ENCODE results near the gene VAMP1.
"Not testable (repeated sequence)": the region's sequence is repeated elsewhere in the genome, so short reads cannot be mapped to it uniquely, and the experiment has no call there.

The VAMP1 gene

DNA sequence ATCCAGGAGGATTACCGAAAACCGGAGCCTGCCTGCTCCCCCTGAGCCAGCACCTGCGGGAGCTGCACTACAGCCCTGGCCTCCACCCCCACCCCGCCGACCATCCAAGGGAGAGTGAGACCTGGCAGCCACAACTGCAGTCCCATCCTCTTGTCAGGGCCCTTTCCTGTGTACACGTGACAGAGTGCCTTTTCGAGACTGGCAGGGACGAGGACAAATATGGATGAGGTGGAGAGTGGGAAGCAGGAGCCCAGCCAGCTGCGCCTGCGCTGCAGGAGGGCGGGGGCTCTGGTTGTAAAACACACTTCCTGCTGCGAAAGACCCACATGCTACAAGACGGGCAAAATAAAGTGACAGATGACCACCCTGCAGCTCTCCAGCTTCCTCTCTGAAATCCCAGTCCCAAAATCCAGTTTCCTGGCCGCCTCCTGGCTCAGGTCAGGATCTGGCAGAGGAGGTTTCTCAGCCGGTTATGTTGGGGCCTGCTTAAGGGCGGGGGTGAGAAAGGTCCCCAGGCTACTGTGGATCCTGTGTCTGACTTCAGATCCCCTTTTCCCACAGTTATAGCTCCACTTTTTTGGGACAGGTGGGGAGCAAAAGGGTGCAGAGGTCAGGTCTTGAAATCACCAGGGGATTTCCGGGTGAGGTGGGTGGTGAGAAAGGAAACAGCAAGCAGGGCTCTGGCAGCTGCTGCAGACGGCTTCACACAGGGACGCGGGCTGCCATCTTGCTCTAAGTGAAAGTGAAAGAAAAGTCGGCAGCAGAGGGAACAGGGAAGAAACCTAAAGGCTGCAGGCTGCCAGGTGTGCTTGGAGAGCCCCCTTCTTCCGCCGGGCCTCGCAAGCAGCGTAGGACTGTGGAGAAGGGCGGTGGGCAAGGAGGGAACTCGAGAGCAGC lies 18.9 kb downstream of the VAMP1 start, which contains the start of gene TAPBPL:
TAPBPL (plus strand) TSS at position 695 of the 897 bp plus-strand sequence. CDS start 207 bp downstream, outside the sequence.
- DNase-seq: peak; percentile 92

DNA sequence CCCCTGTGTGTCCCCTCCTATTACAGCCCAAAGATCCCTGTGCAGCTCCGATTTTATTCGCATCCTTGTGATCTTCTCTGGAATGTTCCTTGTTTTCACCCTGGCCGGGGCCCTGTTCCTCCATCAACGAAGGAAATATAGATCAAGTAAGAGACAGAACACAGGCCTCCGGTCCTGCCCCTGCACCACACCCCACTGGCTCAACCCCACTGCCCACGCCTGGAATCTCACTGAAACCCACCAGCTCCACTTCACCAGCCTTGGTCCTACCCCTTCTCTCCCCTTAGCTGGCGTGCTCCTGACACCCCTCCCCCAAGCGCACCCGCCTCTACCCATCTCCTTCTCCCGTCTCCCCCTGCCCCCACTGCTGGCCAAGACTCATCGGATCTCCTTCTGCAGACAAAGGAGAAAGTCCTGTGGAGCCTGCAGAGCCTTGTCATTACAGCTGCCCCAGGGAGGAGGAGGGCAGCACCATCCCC lies 19.6 kb downstream of the VAMP1 start:
- DNase-seq: no peak

DNA sequence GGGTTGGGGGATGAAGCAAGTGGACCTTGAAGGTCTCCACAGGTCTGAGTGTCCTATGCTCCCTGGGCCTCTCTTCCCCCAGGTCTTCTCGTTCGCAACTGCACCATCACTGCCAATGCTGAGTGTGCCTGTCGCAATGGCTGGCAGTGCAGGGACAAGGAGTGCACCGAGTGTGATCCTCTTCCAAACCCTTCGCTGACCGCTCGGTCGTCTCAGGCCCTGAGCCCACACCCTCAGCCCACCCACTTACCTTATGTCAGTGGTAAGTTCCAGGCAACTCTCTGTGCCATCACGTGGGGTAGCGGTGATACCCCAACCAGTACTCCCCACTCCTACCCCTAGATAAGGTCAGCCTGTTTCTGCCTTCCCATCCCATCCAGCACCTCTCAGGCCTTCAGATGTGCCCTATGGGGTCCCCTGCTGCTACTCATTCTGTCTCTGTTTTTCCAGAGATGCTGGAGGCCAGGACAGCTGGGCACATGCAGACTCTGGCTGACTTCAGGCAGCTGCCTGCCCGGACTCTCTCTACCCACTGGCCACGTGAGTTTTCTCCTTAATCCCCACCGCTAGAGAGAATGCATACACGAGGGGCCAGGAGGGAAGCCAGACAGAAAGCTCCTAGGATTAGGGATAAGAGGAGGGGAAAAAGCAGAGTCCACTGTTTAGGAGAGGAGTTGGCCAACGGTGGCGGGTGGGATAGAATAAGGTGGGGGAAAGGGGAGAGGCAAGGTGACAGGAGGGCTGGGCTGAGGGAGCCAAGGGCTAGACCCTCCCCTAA lies 20.2 kb downstream of the VAMP1 start:
- no peak for DNase-seq

DNA sequence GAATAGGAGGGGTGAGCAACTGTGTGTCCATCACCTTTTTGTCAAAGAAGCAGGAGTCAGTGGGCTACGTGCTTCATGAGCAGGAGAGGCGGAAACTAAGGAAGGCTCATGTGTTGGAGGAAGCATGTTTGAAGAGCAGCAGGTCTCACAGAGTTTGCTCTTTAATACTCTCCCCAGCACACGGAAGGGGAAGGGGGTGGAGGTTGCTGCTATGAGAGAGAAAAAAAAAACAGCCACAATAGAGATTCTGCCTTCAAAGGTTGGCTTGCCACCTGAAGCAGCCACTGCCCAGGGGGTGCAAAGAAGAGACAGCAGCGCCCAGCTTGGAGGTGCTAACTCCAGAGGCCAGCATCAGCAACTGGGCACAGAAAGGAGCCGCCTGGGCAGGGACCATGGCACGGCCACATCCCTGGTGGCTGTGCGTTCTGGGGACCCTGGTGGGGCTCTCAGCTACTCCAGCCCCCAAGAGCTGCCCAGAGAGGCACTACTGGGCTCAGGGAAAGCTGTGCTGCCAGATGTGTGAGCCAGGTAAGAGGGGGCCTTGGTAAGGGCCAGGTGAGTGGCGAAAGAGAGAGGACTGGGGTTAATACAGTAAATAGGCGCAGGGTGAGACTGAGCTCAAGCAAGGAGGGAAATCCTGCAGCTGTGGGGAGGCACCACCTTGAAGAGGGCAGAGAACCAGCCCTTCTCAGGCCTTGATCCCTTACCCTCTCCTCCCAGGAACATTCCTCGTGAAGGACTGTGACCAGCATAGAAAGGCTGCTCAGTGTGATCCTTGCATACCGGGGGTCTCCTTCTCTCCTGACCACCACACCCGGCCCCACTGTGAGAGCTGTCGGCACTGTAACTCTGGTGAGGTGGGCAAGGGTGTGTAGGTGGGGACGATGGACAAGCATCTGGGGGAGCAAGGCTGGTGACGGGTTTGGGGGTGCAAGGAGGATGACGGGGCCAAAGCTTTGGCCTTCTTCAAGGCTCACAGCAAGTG lies 25.5 kb downstream of the VAMP1 start, which contains the start of gene CD27:
CD27 (plus strand) TSS at position 252 of the 985 bp plus-strand sequence; CDS start at position 393, 141 bp downstream.
- no peak for DNase-seq

DNA sequence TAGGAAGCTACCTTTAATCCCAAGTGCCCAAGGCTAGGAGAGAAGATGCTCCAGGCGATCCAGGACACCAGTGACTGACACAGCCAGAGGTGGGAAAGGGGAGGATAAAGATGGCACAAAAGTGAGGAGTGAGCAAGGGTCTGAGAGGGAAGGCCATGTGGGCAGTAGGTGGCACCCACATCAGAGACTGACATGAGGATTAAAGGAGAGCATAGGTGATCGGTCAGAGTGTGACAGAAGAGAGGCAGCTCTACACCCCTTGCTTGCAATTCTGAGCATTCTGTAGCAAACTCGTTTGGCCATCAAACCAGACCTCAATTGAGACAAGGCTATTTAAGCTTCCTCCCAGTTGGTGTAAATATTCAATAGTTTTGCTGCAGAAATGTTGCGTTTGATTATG lies 26.4 kb downstream of the VAMP1 start:
- no peak for DNase-seq

DNA sequence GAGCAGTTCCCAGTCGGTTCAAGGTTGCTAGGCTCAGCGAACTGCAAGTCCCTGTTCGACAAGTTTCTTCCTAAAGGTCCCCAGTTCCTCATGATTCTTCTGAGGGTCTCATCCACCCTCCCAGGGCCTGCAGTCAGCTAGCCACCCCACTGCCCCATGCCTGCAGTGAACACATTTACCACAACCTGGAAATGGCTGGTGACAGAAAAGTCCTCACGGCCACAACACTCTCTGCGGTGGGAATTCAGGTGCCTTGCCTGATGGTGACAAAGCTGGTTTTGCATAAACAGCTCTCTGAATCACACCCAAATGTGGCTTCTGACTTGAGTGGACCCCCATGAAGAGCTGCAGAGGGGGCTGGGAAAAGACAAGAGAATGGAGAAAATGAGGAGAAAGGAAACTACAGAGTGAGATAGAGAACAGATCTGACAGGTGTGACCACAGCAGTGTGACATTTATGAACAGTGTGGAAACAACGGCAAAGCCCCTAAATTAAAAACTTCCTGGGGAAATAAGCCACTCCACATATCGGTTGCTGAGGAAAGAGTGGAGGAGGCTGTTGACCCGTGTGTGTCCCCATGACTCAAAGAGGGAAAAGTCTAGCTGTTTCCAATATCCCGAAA lies 27.0 kb downstream of the VAMP1 start:
- no peak for DNase-seq

DNA sequence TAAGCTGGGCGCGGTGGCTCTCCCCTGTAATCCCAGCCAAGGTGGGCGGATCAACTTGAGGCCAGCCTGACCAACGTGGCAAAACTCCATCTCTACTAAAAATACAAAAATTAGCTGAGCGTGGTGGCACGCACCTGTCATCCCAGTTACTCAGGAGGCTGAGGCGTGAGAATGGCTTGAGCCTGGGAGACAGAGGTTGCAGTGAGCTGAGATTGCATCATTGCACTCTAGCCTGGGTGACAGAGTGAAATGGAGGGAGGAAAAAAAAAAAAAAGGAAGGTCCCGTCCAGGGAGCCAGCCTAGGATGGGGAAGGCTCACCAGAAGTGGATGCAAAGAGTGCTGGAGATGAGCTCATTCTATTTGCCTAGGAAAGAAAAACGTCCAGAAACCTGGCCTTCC lies 27.6 kb downstream of the VAMP1 start:
- DNase-seq: no peak

DNA sequence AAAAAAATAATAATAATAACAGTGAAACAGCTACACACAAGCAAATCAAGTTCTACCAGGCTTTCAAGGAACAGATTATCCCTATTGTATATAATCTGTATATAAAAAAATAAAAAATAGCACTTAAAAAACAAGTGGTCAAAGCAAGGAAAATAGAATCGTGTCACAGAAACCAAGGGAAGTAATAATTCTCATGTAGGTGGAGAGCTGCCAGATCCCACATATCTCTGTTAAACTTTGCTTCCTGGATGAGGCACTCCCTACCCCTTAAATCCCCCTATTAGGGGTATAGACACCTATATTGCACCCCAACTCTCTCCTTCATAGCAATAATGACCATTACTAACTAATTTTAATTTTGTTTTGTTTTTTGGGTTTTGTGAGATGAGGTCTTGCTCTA lies 30.1 kb downstream of the VAMP1 start:
- DNase-seq: no peak

DNA sequence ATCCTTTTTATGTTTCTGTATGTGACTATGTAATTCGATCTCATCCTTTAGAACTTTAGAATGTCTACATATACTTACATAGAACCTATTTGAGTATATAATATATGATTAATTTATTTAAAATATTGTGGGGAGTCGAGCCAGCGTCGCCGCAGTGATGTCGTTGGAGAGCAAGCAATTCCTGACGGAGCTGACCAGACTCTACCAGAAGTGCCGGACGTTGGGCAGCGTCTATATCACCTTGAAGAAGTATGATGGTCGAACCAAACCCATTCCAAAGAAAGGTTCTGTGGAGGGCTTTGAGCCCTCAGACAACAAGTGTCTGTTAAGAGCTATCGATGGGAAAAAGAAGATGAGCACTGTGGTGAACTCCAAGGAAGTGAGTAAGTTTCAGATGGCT lies 32.1 kb downstream of the VAMP1 start:
- DNase-seq: no peak

DNA sequence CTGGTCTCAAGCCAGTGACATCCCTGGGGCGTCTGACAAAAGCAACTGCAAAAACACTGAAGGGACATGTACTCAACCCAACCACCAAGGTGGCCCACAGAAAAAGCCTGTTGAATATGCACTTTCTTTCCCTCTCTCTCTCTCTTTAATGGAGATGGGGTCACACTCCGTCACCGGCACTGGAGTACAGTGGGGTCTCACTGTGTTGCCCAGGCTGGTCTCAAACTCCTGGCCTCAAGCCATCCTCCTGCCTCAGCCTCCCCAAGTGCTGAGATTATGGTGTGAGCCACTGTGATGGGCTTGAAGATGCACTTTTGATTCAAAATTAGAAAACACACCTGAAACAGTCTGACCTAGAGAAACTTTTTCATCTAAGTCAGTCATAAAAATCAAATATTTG lies 32.9 kb downstream of the VAMP1 start:
- DNase-seq: no peak

DNA sequence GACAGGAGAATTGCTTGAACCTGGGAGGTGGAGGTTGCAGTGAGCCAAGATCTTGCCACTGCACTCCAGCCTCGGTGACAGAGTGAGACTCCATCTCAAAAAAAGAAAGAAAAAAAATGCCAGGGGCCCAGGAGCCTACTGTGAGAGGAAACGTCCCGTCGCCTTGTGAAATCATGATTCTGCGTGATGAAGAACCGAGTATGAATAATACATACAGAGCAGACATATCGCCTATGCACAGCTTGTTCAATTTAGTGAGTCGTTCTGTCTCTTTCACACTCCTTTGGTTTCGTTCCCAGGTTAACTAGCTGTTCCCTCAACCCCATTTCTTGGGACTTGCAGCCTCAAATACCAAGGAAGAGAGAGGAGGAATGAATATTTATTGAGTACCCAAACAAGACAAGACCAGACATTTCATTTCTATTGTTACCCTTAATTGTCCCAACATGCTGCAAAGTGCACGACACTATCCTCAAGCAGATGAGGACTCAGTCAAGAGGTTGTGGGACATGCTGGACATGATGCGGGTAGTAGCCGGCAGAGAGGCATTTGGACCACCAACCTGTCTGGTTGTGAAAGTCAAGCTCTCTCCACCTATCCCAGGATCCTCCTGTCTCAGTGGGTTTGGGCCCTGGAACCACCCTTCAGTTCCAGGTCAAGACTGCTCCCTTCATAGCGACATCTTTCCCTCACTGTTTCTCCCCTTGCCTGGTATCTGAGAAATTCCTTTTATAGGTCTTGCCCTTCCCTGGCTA lies 34.3 kb downstream of the VAMP1 start:
- no peak for DNase-seq

DNA sequence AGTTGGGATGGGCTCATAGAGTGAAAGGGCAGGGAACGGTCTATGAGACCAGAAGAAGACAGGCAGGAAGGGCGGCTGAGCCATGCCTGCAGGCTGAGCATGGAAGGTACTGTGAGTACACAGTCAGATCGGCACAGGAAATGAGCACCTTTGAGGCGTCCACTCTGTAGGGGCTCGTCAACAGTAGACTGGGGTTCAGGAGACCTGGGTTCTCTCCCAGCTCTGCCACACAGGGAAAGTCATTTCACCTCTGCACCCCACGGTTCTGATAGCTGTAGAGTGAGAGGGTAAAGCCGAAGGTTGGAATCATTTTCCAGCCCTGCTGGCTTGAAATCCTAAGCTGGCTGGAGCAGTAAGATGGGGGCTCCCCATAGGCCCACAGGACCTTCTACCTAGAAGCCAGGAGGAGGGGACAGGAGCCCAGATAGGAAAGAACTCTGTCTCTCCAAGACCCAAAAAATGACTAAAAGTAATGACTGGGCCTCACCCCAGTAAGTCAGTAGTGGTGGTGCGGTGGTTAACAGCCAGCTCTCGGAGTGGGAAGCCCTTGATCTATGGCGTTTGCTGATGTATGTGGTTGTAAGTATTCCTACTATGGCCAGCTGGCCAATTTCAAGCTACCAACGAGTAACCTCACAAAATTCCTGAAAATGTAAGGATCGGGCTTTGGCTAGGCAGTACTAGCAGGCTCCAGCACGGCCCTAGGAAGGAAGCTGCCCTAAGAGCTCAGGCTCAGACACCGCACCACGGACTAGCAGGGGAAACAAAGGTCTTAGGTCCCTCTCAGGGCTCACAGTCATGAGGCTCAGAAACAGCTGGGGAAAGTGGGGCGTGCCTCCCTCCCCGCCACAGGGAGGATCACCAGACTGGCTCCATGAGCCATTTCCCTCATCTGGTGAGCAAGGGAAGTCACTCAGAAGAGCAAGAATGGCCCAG lies 36.0 kb downstream of the VAMP1 start:
- no peak for DNase-seq

DNA sequence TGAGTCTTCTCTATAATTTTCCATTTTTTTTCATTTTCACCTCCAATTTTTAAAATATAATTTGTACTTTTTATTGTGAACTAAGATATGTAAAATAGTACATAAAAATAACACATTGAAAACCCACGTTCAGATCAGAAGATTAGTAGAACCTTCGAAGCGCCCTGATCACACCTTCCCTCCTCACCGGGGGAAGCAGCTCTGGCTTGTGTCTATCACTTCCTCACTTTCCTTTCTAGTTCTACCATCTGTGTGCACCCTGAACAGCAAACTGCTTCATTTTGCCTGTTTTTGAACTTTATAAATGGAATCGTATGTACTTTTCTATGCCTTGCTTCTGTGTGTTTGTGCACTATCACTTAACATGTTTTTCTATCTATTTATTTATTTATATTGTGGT lies 37.5 kb downstream of the VAMP1 start:
- no peak for DNase-seq

DNA sequence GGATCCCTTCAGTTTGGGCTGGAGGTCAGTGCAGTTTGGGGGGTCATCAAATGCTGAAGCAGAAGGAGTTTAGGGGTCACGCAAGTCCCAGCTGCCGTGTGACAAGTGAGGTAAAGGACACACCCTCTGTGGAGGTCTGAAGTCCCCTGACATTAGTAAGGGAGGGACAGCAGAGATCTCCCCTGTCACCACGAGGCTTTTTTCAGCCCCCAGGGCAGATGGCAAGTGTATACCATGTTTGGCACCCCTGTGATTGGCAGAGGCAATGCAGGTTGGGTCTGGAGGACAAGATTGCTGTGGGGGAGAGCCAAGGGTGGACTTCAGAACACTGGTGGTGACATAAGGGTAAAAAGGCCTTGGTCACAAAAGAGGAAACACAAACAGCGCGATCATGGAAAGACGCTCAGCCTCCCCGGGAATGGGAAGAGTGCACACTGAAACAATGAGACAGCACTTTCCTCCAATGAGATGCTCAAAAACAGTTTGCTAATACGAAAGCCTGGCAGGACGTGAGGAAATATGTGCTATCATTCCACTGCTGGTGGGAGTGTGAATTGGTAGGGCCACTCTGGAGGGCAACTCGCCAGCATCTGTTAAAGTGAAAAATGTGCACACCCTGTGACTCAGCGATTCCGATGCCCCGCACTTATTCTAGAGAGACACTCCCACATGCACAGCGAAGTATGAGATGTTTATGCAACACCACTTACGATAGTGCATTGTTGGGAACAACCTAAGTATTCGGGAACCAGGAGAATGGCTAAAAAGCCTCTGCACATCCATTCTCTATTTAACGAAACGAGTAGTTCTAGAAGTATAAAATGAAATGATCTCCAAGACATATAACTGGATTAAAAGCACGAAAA lies 40.1 kb downstream of the VAMP1 start:
- no peak for DNase-seq

DNA sequence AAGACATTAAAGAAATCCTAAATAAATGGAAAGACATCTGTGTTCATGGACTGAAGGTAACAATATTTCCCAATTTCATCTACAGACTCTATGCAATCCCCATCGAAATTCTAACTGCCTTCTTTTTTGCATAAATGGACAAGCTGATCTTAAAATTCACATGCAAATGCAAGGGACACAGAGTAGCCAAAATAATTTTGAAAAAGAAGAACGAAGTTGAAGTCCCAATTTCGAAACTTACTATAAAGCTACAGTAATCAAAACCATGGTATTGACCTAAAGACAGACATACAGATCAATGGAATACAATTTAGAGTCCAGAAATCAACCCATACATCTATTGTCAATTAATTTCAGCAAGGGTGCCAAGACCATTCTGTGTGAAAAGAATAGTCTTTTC lies 42.2 kb downstream of the VAMP1 start:
- DNase-seq: no peak

DNA sequence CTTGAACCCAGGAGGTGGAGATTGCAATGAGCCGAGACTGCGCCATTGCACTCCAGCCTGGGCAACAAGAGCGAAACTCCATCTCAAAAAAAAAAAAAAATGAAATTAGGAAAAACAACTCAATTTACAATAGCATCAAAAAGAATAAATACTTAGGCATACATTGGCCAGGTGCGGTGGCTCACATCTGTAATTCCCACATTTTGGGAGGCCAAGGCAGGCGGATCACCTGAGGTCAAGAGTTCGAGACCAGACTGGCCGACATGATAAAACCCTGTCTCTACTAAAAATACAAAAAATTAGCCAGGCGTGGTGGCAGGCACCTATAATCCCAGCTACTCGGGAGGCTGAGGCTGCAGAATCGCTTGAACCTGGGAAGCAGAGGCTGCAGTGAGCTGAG lies 42.7 kb downstream of the VAMP1 start:
- not testable (repeated sequence) for DNase-seq

DNA sequence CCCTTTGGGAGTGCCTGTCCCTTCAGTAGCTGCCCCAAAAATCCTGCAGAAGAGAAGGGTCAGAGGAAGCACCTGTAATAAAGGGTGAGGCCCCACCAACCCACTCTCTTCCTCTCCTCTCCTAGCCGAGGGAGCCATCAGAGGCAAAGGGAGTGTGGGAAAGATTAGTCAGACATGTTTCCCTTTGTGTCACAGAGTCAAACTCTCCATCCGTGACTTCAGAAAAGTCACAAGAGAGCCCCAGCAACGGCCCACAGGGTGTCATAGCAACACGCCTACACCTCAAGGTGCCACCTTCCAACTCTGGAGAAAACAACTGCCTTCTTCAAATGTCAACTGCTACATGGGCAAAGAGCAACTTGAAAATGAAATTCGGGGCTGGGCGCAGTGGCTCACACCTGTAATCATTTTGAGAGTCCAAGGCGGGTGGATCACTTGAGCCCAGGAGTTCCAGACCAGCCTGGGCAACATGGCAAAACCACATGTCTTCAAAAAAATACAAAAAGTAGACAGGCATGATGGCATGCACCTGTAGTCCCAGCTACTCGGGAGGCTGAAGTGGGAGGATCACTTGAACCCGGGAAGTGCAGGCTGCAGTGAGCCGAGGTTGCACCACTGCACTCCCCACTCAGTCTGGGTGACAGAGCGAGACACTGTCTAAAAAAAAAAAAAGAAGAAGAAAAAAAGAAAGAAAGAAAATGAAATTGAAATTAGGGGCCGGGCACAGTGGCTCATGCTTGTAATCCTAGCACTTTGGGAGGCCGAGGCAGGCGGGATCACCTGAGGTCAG lies 43.4 kb downstream of the VAMP1 start:
- no peak for DNase-seq

Data from NCI-H345 (cell line).